Mesothelial cell of epicardium (in vitro differentiated cells): Measurements from ENCODE around the gene GRIK2. TPM values are rescaled to one million over a fixed set of nuclear protein-coding genes. Genes with fewer than 3 reads are reported as not detected.

Source experiments
- DNase-seq, 2 experiments: peaks; one replicate each; pipeline ENCODE4 v3.0.0; 2021; ENCODE audit warnings: low spot score in 2 of 2; ENCODE audit not compliant: unreplicated experiment in 2 of 2
- H3K27ac Mint-ChIP-seq: 2 replicates; pipeline ENCODE4 v1.8.0; 2021; ENCODE audit warnings: mixed read lengths
- H3K27me3 Mint-ChIP-seq: 2 replicates; pipeline ENCODE4 v1.8.0; 2021; ENCODE audit warnings: low read depth, mixed read lengths
- H3K36me3 Mint-ChIP-seq: 2 replicates; pipeline ENCODE4 v1.8.0; 2021; ENCODE audit warnings: mixed read lengths
- H3K4me1 Mint-ChIP-seq: 2 replicates; pipeline ENCODE4 v1.8.0; 2021; ENCODE audit warnings: mixed read lengths
- H3K4me3 Mint-ChIP-seq: 2 replicates; pipeline ENCODE4 v1.8.0; 2021; ENCODE audit warnings: mild to moderate bottlenecking, moderate library complexity, mixed read lengths
- H3K9me3 Mint-ChIP-seq: 2 replicates; pipeline ENCODE4 v1.8.0; 2021; ENCODE audit warnings: mixed read lengths
- CTCF ChIP-seq: fragments of 200-600 bp; sonication (generic); IDR thresholded peaks from one replicate; pipeline ENCODE4 v1.5.0; 2021; ENCODE audit warnings: antibody characterized with exemption; ENCODE audit not compliant: unreplicated experiment
- total RNA-seq: library from RNA; stranded (reverse); gene quantifications from 3 replicates; pipeline ENCODE4 v1.2.1, GENCODE V29; 2021

Gene GRIK2
- total RNA-seq, 1 donor from 2014 or later: 3.2 TPM

GRCh38 chr6:101509536-101509935 is 116.0 kb downstream of the GRIK2 start:
- Mint-ChIP-seq H3K9me3 (no peaks in the 10 kb centered on the region), H3K27ac (no peak overlapping the region), H3K27me3 (no peaks in the 10 kb centered on the region), H3K4me3 (no peak overlapping the region), H3K4me1 (peaks cover 7% of the 10 kb centered on the region), H3K36me3 (no peaks in the 10 kb centered on the region)
- no peak for TF ChIP-seq CTCF
- no peak for DNase-seq

DNA sequence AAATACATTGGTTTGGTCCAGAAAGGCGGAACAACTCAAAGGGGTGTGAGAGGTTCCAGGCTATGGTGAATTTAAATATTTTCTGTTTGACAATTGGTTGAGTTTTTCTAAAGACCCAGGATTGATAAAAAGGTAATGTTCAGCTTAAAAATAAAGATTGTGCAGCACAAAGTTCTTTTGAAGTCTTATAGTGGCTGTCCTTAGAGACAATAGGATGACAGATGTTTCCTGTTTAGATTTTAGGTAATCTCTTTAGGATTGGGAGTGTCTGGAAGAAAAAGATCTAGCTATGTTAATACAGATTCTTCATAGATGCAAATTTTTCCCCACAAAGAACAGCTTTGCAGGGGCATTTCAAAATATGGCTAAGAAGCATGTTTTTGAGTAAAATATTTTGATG is 119.7 kb downstream of the GRIK2 start:
- TF ChIP-seq CTCF: no peak
- Mint-ChIP-seq H3K4me3 (no peak overlapping the region), H3K27me3 (no peaks in the 10 kb centered on the region), H3K9me3 (peaks cover 4% of the 10 kb centered on the region), H3K36me3 (no peaks in the 10 kb centered on the region), H3K27ac (no peak overlapping the region), H3K4me1 (peaks cover 16% of the 10 kb centered on the region)
- DNase-seq: no peak

DNA sequence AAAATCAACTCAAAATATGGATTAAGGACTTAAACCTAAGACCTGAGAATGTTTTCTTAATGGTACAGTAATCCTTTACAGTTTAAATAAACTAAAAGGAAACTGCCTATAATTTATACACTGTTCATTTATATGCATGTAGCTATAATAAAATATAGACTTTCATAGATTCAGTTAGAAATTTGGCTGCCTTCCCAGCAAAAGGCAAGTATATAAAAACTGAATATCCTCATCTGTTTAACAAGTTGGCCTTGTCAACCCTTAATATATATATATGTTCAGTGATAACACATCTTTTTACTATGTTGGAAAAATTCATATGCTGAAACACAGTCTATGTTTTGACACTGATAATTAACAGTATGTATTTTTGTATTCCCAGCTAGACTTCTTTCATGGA is 123.1 kb downstream of the GRIK2 start:
- TF ChIP-seq CTCF: no peak
- Mint-ChIP-seq H3K4me3 (no peak overlapping the region), H3K27me3 (no peaks in the 10 kb centered on the region), H3K36me3 (no peaks in the 10 kb centered on the region), H3K9me3 (peaks cover 4% of the 10 kb centered on the region), H3K4me1 (peaks cover 11% of the 10 kb centered on the region), H3K27ac (peak overlapping the region; percentile 2)
- DNase-seq: no peak

GRCh38 chr6:101517632-101518031 is 124.1 kb downstream of the GRIK2 start:
- peaks cover 11% of the 10 kb centered on the region for H3K4me1 Mint-ChIP-seq
- no peak for TF ChIP-seq CTCF
- no peak overlapping the region for H3K27ac Mint-ChIP-seq
- H3K36me3 Mint-ChIP-seq: no peaks in the 10 kb centered on the region
- H3K4me3 Mint-ChIP-seq: no peak overlapping the region
- no peaks in the 10 kb centered on the region for H3K27me3 Mint-ChIP-seq
- H3K9me3 Mint-ChIP-seq: peaks cover 4% of the 10 kb centered on the region
- DNase-seq: no peak

DNA sequence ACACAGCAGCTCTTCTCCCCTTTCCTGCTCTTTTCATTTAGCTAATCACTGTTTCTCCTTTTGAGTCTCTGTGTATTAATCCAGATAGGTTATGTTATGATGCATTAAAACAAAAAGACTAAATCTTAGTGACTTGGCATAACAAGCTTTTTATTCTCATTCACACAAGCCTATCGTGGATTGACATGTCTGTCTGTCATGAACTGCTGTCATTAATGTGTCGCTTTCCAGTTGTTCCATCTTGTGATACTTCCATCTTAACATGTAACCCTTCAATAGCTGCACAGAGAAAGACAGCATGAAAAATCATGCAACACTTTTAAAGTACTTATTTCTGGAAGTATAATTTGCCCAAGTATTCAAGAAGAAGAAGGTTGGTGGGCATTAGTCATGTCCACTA is 128.7 kb downstream of the GRIK2 start:
- H3K36me3 Mint-ChIP-seq: no peaks in the 10 kb centered on the region
- DNase-seq: no peak
- no peak overlapping the region for H3K4me3 Mint-ChIP-seq
- no peaks in the 10 kb centered on the region for H3K4me1 Mint-ChIP-seq
- H3K9me3 Mint-ChIP-seq: no peaks in the 10 kb centered on the region
- TF ChIP-seq CTCF: no peak
- H3K27me3 Mint-ChIP-seq: no peaks in the 10 kb centered on the region
- no peak overlapping the region for H3K27ac Mint-ChIP-seq

GRCh38 chr6:101527467-101527866 is 134.0 kb downstream of the GRIK2 start:
- Mint-ChIP-seq H3K4me3 (no peak overlapping the region), H3K27ac (no peak overlapping the region), H3K4me1 (peaks cover 7% of the 10 kb centered on the region), H3K36me3 (no peaks in the 10 kb centered on the region), H3K27me3 (peaks cover 2% of the 10 kb centered on the region), H3K9me3 (no peaks in the 10 kb centered on the region)
- no peak for DNase-seq
- no peak for TF ChIP-seq CTCF
